Right atrium auricular region (tissue), 2 donors: ENCODE data around the gene FOXP1. TPM values are rescaled to one million over a fixed set of nuclear protein-coding genes. Genes with fewer than 3 reads are reported as not detected.

ENCODE experiments used
- DNase-seq: peaks from one replicate; pipeline ENCODE4 v3.0.0-alpha.2; 2019; ENCODE audit warnings: low spot score
- H3K27ac ChIP-seq, 2 donors: fragments of 200-600 bp; sonication (generic); 1 replicate in 1 of 2; 2 replicates in 1 of 2; pipeline ENCODE4 v1.5.1; 2016 to 2019
- H3K27me3 ChIP-seq, 2 donors: fragments of 200-600 bp; sonication (generic); one replicate each; pipeline versions ENCODE4 v1.5.1 to v1.6.0; 2017 to 2019
- H3K36me3 ChIP-seq: fragments of 200-600 bp; sonication (generic); one replicate; pipeline ENCODE4 v1.5.1; 2016
- H3K4me1 ChIP-seq, 2 donors: fragments of 200-600 bp; sonication (generic); one replicate each; pipeline versions ENCODE4 v1.5.1 to v1.6.0; 2017 to 2019
- H3K4me3 ChIP-seq, 2 donors: fragments of 200-600 bp; sonication (generic); 1 replicate in 1 of 2; 2 replicates in 1 of 2; pipeline ENCODE4 v1.5.1; 2017 to 2019; ENCODE audit warnings: mild to moderate bottlenecking in 1 of 2, moderate library complexity in 1 of 2
- H3K9me3 ChIP-seq, 2 donors: fragments of 200-600 bp; sonication (generic); one replicate each; pipeline ENCODE4 v1.5.1; 2019
- total RNA-seq, 2 donors: library from RNA; depleted of rRNA; stranded (reverse); fragments of >200 nt; gene quantifications; one replicate each; pipeline ENCODE4 v1.1.0, GENCODE V29; 2016
- TF ChIP-seq, protein P1 (sequence below), 2 donors: fragments of 200-600 bp; sonication (generic); IDR thresholded peaks; one replicate each; pipeline ENCODE4 v1.5.1; 2019; ENCODE audit warnings: antibody characterized with exemption in 2 of 2

Gene FOXP1
- total RNA-seq, 2 donors from 2014 or later = 39.2 to 59.0 TPM

DNA sequence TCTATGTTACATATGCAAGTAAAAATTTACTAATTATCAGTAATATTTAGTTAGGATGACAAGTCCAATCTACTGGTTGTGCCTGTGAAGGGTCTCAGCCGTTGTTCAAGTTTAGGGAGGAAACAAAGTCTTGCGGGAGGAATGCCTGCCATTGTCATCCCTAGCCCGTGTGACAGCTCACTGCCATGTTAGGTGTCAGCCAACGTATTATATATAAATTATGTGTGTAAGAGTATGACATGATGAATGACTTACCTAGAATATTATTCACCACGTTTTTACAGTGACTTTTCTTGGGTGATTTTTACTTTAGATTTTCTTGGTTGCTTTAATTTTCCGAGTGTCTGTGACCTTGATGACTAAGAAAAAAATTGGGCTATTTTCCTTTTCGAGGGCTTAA, 656.7 kb downstream of the FOXP1 start:
- Histone ChIP-seq H3K36me3 (no peaks in the 10 kb centered on the region), H3K9me3 (no peaks in the 10 kb centered on the region), H3K4me3 (no peak overlapping the region), H3K4me1 (no peaks in the 10 kb centered on the region), H3K27me3 (no peaks in the 10 kb centered on the region), H3K27ac (no peak overlapping the region)
- TF ChIP-seq, protein P1, sequence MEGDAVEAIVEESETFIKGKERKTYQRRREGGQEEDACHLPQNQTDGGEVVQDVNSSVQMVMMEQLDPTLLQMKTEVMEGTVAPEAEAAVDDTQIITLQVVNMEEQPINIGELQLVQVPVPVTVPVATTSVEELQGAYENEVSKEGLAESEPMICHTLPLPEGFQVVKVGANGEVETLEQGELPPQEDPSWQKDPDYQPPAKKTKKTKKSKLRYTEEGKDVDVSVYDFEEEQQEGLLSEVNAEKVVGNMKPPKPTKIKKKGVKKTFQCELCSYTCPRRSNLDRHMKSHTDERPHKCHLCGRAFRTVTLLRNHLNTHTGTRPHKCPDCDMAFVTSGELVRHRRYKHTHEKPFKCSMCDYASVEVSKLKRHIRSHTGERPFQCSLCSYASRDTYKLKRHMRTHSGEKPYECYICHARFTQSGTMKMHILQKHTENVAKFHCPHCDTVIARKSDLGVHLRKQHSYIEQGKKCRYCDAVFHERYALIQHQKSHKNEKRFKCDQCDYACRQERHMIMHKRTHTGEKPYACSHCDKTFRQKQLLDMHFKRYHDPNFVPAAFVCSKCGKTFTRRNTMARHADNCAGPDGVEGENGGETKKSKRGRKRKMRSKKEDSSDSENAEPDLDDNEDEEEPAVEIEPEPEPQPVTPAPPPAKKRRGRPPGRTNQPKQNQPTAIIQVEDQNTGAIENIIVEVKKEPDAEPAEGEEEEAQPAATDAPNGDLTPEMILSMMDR (IDR thresholded peaks at IDR 0.05) = no peak
- DNase-seq = no peak

DNA sequence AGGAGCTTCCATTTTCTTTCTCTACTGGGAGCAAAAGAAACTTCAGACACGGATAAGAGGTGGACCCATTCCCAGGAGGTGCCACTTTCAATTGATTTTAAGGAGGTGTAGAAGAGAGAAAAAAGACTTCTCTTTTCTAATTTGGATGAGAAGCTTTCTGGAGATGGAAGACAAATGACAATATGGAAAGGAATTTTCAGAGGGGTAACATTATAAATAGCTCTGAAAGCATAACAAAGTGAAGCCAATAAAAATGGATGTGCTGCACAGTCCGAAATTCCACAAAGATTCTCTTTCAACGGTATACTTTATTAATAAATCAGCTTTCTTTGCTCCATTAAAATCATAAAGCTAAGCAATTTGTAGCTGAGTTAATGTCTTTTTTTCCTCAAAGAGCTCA, 663.9 kb downstream of the FOXP1 start:
- no peak overlapping the region for H3K4me3 ChIP-seq
- H3K36me3 ChIP-seq = no peaks in the 10 kb centered on the region
- H3K4me1 ChIP-seq = no peaks in the 10 kb centered on the region
- TF ChIP-seq, protein P1 (IDR thresholded peaks at IDR 0.05) = no peak
- no peaks in the 10 kb centered on the region for H3K27me3 ChIP-seq
- no peak overlapping the region for H3K27ac ChIP-seq
- H3K9me3 ChIP-seq = no peaks in the 10 kb centered on the region
- DNase-seq = no peak

DNA sequence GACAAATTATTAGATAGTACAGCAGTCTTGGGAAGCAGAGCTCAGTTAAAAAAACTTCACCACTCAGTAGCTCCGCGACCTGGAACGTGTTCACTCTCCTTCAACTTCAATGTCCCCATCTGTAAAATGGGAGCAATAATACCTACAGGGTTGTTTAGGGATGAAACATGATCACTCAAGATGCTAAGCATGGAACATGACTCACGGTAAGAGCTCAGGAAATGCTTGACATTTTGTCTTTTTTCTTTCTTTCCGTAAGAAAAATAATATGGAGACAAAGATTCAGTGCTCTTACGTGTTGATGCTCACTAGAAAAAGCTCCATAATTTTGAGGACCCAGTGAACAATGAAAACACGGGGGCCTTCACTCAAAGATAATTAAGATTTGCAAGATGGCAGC, 664.4 kb downstream of the FOXP1 start:
- Histone ChIP-seq H3K36me3 (no peaks in the 10 kb centered on the region), H3K27ac (no peak overlapping the region), H3K27me3 (no peaks in the 10 kb centered on the region), H3K4me3 (no peak overlapping the region), H3K9me3 (no peaks in the 10 kb centered on the region), H3K4me1 (no peaks in the 10 kb centered on the region)
- no peak for DNase-seq
- TF ChIP-seq, protein P1 (IDR thresholded peaks at IDR 0.05) = no peak

DNA sequence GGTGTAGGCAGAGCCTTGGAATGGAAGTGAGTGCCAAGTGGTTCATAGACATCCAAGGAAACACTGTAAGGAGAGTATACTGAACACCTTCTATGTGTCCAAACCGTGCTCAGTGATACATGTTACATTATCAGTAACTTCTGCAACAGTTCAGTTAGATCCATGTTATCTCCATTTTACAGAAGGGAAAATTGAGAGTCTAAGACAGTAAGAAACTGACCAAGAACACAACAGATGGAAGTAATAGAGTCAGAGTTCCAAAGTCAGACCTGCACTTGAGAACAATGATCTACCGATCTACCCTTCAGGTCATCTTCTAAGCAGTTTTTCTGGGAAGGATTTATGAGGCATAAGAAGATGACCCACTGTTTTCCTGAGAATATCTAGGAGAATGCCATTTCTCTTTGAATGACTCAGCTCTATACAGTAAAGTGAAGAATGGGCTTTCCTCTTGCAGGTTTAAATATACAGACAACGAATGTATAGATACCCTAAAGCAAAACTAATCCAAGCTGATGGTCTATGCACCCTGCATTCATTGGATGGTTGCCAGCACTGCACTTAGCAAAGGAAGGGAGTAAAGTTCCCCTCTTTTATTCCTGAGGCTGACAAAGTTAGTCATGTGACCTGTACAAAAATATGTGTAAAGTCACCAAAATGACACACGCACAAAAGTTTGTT, 667.0 kb downstream of the FOXP1 start:
- Histone ChIP-seq H3K4me3 (no peak overlapping the region), H3K9me3 (no peaks in the 10 kb centered on the region), H3K27ac (no peak overlapping the region), H3K4me1 (no peaks in the 10 kb centered on the region), H3K36me3 (no peaks in the 10 kb centered on the region), H3K27me3 (no peaks in the 10 kb centered on the region)
- TF ChIP-seq, protein P1 (IDR thresholded peaks at IDR 0.05) = no peak
- no peak for DNase-seq

DNA sequence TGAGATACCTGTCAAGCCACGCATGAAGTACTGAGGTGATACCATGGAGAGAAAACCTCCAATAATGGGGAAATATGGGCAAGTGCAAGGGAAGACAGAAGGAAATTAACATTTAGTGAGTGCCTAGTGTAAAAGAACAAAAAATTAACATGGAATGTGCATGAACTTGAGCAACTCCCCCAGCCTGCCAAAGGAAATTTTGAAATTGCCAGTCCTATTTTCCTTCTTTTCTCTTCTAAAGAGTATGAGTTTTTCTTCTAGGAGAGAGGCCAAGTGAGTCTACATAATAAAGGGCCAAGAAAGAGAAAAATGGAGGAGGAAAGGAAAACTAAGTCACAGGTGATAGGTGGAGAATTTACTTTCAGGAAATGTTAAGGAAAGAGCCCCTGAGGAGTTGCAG, 668.7 kb downstream of the FOXP1 start:
- TF ChIP-seq, protein P1 (IDR thresholded peaks at IDR 0.05) = no peak

DNA sequence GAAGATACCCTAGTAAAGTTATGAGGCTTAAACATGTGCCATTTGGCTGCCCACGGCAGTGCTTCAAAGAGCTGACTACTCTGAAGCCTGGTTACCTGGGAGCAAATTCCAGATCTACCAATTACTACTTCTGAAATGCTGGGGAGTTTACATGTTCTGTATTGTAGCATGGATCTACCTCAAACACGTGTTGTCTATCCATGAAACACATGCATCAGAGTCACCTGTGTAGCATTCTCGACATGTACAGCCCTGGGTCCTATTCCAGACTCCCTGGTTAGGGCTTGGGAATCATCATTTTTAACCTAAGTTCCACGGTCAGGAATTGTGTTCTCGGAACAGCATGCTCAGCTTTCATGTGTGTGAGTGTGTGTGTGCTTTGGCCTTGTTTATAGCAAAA, 671.8 kb downstream of the FOXP1 start:
- H3K4me3 ChIP-seq = no peak overlapping the region
- no peaks in the 10 kb centered on the region for H3K27me3 ChIP-seq
- H3K9me3 ChIP-seq = no peaks in the 10 kb centered on the region
- no peak overlapping the region for H3K27ac ChIP-seq
- H3K4me1 ChIP-seq = no peaks in the 10 kb centered on the region
- TF ChIP-seq, protein P1 (IDR thresholded peaks at IDR 0.05) = no peak
- H3K36me3 ChIP-seq = no peaks in the 10 kb centered on the region
- no peak for DNase-seq

More for the DNA sequence above, 668.7 kb downstream of the FOXP1 start:
- Histone ChIP-seq H3K9me3 (no peaks in the 10 kb centered on the region), H3K27me3 (no peaks in the 10 kb centered on the region), H3K36me3 (no peaks in the 10 kb centered on the region), H3K27ac (no peak overlapping the region), H3K4me3 (no peak overlapping the region), H3K4me1 (no peaks in the 10 kb centered on the region)
- DNase-seq = no peak
